Fibroblast of lung (primary cell): ENCODE data around the gene CHIT1. TPM values are rescaled to one million over a fixed set of nuclear protein-coding genes. Genes with fewer than 3 reads are reported as not detected.
"Not testable (repeated sequence)": the region's sequence is repeated elsewhere in the genome, so short reads cannot be mapped to it uniquely, and the experiment has no call there.

Source experiments
- DNase-seq, 2 donors: peaks; one replicate each; pipeline versions ENCODE4 v3.0.0 to v3.0.0-alpha.2; 2010; ENCODE audit warnings: low read depth in 2 of 2
- H2AFZ ChIP-seq: 2 replicates; pipeline ENCODE4 v1.5.1; 2012; ENCODE audit warnings: low read length, control low read depth, inconsistent platforms
- H3K27ac ChIP-seq: 2 replicates; pipeline ENCODE4 v1.5.1; 2011; ENCODE audit warnings: low read length, control low read depth; ENCODE audit not compliant: insufficient read depth
- H3K27me3 ChIP-seq: 2 replicates; pipeline ENCODE4 v1.5.1; 2011; ENCODE audit warnings: mild to moderate bottlenecking, low read length; ENCODE audit not compliant: control insufficient read depth, insufficient read depth
- H3K36me3 ChIP-seq: 2 replicates; pipeline ENCODE4 v1.5.1; 2011; ENCODE audit warnings: low read length; ENCODE audit not compliant: control insufficient read depth, insufficient read depth
- H3K4me1 ChIP-seq: 2 replicates; pipeline ENCODE4 v1.5.1; 2011; ENCODE audit warnings: low read length; ENCODE audit not compliant: control insufficient read depth, insufficient read depth; ENCODE audit errors: extremely low read depth
- H3K4me2 ChIP-seq: 2 replicates; pipeline ENCODE4 v1.5.1; 2011; ENCODE audit warnings: low read length, control low read depth; ENCODE audit not compliant: insufficient read depth; ENCODE audit errors: extremely low read depth
- H3K4me3 ChIP-seq, 4 experiments: fragments of 200-600 bp in 1 of 4; sonication (generic) in 1 of 4; replicated peaks in 1 of 4; 2 replicates each; pipeline ENCODE4 v1.5.1; 2011 to 2016; ENCODE audit warnings: low read length in 4 of 4, low read depth in 3 of 4, mild to moderate bottlenecking in 3 of 4, control low read depth in 2 of 4, inconsistent platforms in 1 of 4, mixed read lengths in 1 of 4; ENCODE audit not compliant: insufficient read depth in 1 of 4; ENCODE audit errors: control extremely low read depth in 1 of 4
- H3K79me2 ChIP-seq: 2 replicates; pipeline ENCODE4 v1.5.1; 2012; ENCODE audit warnings: mild to moderate bottlenecking, low read length, inconsistent platforms; ENCODE audit not compliant: control insufficient read depth, insufficient read depth
- H3K9ac ChIP-seq: 2 replicates; pipeline ENCODE4 v1.5.1; 2011; ENCODE audit warnings: mild to moderate bottlenecking, low read length, control low read depth; ENCODE audit not compliant: insufficient read depth
- H3K9me3 ChIP-seq: 2 replicates; pipeline ENCODE4 v1.5.1; 2012; ENCODE audit warnings: low read depth, low read length; ENCODE audit not compliant: control insufficient read depth, insufficient read depth
- H4K20me1 ChIP-seq: 2 replicates; pipeline ENCODE4 v1.5.1; 2011; ENCODE audit warnings: low read length; ENCODE audit not compliant: control insufficient read depth, insufficient read depth; ENCODE audit errors: extremely low read depth
- CTCF ChIP-seq, 2 donors: IDR thresholded peaks in 1 of 2; conservative IDR thresholded peaks in 1 of 2; 1 replicate in 1 of 2; 2 replicates in 1 of 2; pipeline ENCODE4 v1.5.1; 2011 to 2012; ENCODE audit warnings: low read length in 2 of 2, control low read depth in 1 of 2, inconsistent platforms in 1 of 2, low read depth in 1 of 2, mild to moderate bottlenecking in 1 of 2
- EZH2 ChIP-seq: IDR thresholded peaks from 2 replicates; pipeline ENCODE4 v1.5.1; 2012; ENCODE audit warnings: low read length, control low read depth, mild to moderate bottlenecking; ENCODE audit errors: missing control alignments
- polyA plus RNA-seq, 2 donors: library from polyadenylated mRNA; depleted of rRNA in 1 of 2; stranded (reverse) in 1 of 2; unstranded in 1 of 2; fragments of >200 nt; gene quantifications; 2 replicates each; pipeline ENCODE4 v1.2.1, GENCODE V29; 2011 to 2012; ENCODE audit warnings: missing spikeins in 1 of 2
- total RNA-seq: library from RNA; depleted of rRNA; stranded (reverse); fragments of >200 nt; gene quantifications from 2 replicates; pipeline ENCODE4 v1.2.1, GENCODE V29; 2014

Gene CHIT1
- total and polyA plus RNA-seq, 2 donors (not counting 1 experiment from before 2014, with no cell fraction given), result not detected

- no peak overlapping the region for H2AFZ ChIP-seq
- no peaks in the 10 kb centered on the region for H4K20me1 ChIP-seq
- H3K27ac ChIP-seq, result no peak overlapping the region
- no peak for DNase-seq
- no peaks in the 10 kb centered on the region for H3K9me3 ChIP-seq
- no peaks in the 10 kb centered on the region for H3K79me2 ChIP-seq
- H3K4me2 ChIP-seq, result no peak overlapping the region
- H3K36me3 ChIP-seq, result no peaks in the 10 kb centered on the region
- no peaks in the 10 kb centered on the region for H3K4me1 ChIP-seq
- H3K9ac ChIP-seq, result no peak overlapping the region
- H3K27me3 ChIP-seq, result peaks cover 2% of the 10 kb centered on the region
- no peak for TF ChIP-seq EZH2
- no peak for TF ChIP-seq CTCF (conservative IDR thresholded peaks at IDR 0.05 in 1 of 2, IDR thresholded peaks at IDR 0.05 in 1 of 2; ENCODE audit: low read depth in 1 of 2, low read length in 2 of 2)
- H3K4me3 ChIP-seq, result no peak overlapping the region
Measured at GRCh38 chr1:203244776-203245175, 15.3 kb upstream of the CHIT1 start.

GRCh38 chr1:203241708-203242107 lies 12.2 kb upstream of the CHIT1 start:
- not testable (repeated sequence) for H3K4me1 ChIP-seq, H3K27ac ChIP-seq, H3K9ac ChIP-seq, H3K27me3 ChIP-seq, DNase-seq, H2AFZ ChIP-seq, H3K9me3 ChIP-seq, H3K4me3 ChIP-seq, H3K79me2 ChIP-seq, H4K20me1 ChIP-seq, H3K4me2 ChIP-seq, H3K36me3 ChIP-seq

- Histone ChIP-seq H3K4me1 (no peaks in the 10 kb centered on the region), H3K27ac (no peak overlapping the region), H3K4me2 (no peak overlapping the region), H3K36me3 (no peaks in the 10 kb centered on the region), H3K9me3 (no peaks in the 10 kb centered on the region), H2AFZ (no peak overlapping the region), H3K79me2 (no peaks in the 10 kb centered on the region), H3K27me3 (peaks cover 2% of the 10 kb centered on the region), H4K20me1 (no peaks in the 10 kb centered on the region), H3K4me3 (no peak overlapping the region), H3K9ac (no peak overlapping the region)
- DNase-seq, result no peak
- TF ChIP-seq CTCF (conservative IDR thresholded peaks at IDR 0.05 in 1 of 2, IDR thresholded peaks at IDR 0.05 in 1 of 2; ENCODE audit: low read depth in 1 of 2, low read length in 2 of 2) (no peak), EZH2 (no peak)
Measured at GRCh38 chr1:203239526-203240305, 10.2 kb upstream of the CHIT1 start.
